ELF-1 (cell line): Measurements from ENCODE around the gene XPR1.
"Not testable (repeated sequence)": the region's sequence is repeated elsewhere in the genome, so short reads cannot be mapped to it uniquely, and the experiment has no call there.

Source experiments
- DNase-seq: peaks from one replicate; pipeline ENCODE4 v3.0.0-alpha.2; 2016; ENCODE audit warnings: low read depth, low spot score

The XPR1 gene

DNA sequence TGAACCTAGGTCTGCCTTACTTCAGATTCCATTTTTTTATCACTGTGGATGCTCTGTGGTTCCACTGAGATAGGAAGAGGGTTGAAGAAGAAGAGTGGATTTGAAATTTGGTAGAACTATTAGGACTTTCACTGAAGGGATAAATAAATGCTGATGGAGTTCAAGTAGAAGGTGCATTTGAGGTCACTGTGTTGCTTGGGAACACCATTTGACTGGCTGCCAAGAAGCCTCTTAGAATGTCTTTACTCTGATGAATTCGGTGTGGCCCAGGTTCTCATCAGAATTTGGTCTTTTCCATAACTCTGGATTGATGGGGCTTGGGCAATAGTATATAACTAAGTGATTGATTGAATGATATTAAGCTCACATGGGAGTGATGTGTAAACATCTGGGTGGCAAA lies 11.9 kb downstream of the XPR1 start:
- DNase-seq, result no peak

DNA sequence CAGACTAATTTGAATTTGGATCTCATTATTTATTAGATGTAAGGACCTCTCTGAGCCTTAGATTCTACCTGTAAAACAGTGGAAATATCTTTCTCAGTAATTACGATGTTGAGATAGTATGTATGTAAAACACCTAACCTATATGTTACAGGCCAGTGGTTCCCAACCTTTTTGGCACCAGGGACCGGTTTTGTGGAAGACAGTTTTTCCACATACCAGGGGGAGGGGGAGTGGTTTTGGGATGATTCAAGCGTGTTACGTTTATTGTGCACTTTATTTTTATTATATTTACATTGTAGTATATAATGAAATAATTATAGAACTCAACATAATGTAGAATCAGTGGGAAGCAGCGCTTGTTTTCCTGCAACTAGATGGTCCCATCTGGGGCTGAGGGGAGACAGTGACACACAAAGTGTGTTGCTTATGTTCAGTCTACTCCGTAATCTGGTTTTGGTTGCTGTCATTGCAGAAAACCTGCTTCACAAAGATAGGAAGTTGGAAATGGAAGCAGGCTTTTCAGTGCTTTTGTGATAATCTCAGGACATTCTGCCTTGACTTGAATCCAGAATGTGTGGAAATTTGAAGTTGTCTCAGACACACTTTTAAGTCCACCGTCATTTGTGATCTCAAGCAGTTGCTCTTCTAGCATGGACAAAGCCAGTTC lies 12.8 kb downstream of the XPR1 start:
- DNase-seq, result no peak

DNA sequence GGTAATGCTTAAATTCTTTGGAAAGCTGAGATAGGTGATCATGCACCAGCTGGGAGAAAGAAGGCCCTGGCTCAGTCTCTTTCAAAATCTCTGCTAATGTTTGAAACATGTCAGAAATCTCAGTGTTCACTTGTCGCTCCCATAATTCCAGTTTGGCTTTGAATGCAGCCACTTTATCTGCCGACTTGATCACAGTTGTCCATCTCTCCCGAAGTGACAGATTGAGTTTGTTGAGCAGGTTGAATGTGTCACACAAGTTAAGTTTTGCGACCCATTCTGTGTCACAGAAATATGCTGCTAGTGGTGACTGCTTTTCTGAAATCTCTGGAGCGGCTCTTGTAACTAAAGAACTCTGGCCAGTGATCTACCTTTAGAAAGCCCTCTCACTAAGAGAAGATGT lies 13.4 kb downstream of the XPR1 start:
- not testable (repeated sequence) for DNase-seq

DNA sequence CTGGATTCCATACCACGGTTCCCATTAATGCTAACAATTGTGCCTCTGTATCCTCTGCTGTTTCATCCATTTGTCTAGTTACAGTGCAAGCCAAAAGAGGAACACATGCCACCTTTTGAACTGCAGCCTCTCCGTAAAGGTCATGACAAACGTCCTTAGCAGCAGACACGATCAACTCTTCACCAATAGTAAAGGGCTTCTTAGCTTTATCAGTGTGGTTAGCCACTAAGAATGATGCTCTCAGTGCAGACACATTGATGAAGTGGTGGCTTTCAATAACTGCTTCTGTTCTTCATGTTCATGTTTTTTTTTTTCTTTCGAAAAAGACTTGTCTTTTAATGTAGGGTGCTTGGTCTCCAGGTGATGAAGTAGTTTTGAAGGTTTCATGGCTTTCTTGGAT lies 14.3 kb downstream of the XPR1 start:
- DNase-seq, result no peak

DNA sequence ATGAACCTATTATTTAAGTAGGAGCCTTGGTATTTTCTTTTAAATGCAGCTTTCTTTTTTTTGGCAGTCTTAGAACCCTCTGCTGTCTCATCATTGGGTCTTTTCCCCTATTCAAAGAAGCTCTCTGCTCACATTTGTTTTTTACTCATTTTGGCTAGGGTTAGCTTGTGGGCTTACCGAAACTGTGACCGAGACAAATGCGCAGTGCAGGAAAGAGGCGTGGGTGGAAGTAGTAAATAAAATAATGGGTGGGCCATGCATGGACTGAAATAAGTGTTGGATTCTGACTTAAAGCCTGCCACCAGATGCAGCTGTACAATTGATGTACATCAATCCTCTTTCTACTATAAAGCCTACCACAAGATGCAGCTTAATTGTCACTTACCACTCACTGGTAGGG lies 14.7 kb downstream of the XPR1 start:
- DNase-seq, result no peak

DNA sequence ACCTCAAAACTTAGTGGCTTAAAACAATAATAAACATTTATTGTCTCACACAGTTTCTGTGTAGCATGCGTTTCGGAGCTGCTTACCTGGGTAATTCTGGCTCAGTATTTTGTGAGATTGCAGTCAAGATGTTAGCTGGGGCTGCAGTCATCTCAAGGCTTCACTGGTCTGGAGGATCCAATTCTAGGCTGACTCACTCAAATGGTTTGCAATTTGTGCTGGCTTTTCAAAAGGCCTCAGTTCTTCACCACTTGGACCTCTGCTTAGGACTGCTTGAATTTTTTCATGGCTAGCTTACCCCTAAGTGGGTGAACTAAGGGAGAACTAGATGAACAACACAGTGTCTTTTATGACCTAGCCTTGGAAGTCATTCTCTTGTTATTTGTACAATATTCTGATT lies 21.0 kb downstream of the XPR1 start:
- DNase-seq, result no peak

DNA sequence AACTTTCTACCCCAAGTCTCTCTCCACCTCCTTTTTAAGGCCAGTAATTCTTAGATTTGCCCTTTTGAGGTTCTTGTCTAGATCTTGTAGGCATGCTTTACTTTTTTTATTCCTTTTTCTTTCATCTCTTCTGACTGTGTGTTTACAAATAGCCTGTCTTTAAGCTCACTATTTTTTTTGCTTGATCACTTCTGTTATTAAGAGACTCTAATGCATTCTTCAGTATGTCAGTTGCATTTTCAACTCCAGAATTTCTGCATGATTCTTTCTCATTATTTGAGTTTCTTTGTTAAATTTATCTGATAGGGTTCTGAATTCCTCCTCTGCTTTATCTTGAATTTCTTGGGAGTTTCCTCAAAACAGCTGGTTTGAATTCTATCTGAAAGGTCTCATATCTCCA lies 30.9 kb downstream of the XPR1 start:
- DNase-seq, result no peak

DNA sequence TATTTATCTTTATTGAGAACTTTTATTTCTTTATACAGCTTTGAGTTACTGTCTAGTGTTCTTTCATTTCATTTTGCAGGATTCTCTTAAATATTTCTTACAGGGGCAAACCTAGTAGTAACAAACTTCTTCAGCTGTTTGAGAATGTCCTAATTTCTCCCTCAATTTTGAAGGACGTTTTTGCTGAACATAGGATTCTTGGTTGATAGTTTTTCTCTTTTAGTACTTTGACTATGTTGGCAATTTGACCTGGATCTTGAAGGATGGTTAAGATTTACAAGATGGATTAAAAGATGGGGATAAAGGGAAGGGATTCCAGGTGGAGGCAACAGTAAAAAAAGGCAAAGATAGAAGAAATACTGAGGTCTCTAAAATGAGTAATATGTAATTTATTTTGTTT lies 38.9 kb downstream of the XPR1 start:
- no peak for DNase-seq

DNA sequence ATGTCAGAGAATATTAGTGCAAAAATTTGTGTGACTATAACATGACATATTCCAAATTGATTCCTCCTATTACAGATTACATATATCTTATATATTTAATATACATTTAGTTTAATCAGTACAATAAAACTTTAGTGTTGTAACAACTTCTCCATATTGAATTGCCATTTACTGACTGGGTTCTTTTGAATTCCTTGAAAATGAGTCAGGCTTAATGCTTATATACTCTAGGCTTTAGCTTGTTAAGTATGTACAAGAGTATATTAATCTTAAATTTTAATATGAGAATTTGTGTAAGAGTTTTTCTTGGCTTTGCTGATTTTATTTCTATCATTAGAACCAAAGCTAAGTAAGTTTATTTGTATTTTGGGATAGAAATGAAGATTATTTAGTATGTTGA lies 40.3 kb downstream of the XPR1 start:
- no peak for DNase-seq

DNA sequence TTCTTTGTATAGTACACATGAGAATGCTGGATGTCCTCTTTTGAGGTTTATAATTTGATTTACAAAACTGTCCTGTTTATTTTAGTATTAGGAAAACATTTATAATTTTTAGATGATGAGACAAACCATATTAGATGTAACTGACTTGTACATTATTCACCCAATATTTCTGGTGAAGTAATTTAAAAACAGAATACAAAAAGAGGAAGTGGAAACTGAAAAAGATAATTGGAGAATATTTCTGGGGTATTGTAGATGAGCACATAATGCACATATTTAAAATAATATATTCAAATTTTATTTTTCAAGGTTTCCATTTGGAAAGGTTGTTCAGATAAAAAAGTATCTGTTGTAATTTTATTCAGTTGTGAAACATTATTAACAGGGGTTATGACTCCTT lies 40.7 kb downstream of the XPR1 start:
- DNase-seq, result no peak

DNA sequence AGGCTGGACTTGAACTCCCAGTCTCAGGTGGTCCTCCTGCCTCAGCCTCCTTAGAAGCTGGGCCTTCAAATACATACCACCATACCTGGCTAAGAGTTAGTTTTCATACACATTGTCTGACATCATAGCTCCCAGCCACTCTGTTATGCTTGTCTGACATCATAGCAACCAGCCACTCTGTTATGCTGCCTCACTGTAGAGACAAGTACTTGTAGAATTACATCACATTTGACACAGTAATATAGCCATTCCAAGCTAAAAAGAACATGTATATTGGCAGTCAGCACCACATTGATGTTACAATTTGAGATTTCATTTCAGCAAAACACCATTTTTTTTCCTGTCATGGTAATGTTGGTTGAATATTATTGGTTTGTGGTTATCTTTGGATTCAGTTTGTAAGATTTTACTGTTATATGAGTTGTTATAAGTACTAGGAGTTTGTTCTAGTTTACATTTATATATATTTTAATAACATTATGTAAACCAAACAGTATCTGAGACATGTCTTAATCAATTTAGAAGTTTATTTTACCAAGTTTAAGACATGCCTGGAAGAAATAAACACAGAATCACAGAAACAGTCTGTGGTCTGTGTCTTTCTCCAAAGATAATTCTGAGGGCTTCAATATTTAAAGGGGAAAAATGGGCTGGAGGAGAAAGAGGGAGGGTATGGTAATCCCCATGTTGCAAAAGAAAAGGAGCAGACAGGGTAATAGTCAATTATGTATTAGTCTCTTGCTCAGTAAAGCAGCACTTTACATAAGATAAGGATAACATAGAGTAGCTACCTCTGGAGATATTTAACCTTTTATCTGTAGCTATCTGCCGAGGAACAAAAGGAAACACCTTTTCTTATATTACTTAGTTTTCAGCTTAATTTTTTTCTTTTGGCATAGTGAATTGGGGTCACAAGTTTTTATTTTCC lies 43.0 kb downstream of the XPR1 start:
- DNase-seq, result no peak

DNA sequence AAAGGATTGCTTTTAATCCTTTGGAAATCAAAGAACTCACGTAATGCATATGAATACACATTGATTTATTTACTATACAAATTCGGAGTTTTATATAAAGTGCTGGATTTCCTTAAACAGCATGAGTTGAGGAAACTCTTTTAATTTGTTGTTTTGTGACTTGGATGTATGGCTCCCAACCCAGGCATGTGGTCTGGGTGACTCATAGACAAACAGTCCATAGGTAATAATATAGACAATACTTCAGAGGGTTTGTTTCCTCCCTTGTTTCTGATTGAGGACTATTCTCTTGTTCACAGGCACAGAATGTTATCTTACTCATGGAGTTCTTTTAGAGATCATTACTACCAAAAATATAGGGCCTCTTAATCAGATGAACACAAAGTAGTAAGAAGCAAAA lies 43.8 kb downstream of the XPR1 start:
- DNase-seq, result no peak

DNA sequence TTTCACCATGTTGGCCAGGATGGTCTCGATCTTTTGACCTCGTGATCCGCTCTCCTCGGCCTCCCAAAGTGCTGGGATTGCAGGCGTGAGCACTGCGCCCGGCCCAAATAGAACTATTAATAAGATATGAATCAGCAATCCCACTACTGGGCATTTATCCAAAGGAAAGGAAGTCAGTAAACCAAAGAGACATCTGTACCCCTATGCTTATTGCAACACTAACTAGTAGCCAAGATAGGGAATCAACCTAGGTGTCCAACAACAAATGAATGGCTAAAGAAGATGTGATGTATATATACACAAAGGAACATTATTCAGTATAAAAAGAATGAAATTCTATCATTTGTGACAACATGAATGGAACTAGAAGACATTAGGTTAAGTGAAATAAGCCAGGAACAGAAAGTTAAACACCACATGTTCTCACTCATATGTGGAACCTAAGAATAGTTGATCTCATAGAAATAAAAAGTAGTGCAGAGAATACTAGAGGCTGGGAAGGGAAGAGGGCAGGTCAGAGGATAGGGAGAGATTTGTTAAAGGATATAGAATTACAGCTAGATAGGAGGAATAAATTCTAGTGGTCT lies 48.8 kb downstream of the XPR1 start:
- no peak for DNase-seq

DNA sequence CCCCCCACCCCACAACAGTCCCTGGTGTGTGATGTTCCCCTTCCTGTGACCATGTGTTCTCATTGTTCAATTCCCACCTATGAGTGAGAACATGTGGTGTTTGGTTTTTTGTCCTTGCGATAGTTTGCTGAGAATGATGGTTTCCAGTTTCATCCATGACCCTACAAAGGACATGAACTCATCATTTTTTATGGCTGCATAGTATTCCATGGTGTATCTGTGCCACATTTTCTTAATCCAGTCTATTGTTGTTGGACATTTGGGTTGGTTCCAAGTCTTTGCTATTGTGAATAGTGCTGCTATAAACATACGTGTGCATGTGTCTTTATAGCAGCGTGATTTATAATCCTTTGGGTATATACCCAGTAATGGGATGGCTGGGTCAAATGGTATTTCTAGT lies 51.3 kb downstream of the XPR1 start:
- not testable (repeated sequence) for DNase-seq

DNA sequence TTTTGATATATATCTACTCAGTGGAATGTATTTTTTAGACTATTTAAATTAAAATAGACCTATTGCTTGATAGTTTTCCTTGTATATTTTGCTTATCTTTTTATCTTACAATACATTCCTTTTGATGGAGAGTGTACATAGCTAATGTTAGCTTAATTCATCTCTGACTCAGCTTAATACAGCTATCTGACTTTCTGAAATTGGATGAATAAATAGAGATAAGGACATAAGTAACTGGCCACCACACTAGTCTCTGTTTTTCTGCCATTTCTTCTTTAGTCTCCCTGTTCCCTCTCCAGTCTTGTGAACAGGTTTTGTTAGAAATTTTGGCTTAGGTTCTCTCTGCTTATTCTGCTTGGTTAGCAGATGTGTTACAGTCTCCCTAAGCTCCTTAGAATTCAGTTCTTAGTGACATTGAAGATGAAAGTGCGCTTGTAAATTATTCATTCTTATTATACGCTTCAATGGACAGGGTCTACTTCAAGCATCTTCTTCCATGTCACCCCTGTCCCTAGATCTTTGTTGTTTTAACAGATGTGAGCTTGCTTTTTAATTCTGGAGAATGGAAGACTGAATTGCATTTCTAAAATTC lies 59.6 kb downstream of the XPR1 start:
- no peak for DNase-seq

DNA sequence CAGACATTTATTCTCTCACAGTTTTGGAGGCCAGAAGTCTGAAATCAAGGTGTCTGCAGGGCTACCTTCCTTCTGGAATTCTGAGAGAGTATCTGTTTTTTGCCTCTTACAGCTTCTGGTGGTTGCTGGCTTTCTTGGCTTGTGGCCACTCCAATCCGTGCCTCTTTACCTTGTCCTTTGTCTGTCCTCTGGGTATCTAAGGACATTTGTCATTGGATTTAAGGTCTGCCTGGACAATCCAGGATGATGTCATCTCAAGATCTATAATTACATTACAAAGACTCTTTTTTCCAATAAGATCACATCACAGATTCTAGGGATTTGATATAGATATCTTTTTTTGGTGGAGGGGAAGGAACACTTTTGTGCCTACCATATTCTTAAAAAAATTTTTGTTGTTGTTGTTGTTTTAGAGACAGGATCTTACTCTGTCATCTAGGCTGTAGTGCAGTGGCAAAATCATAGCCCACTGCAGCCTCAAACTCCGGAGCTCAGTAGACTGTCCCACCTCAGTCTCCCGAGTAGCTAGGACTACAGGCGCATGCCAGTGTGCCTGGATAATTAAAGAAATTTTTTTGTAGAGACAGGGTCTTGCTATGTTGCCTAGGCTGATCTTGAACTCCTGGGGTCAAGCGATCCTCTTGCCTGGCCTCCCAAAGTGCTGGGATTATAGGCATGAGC lies 61.9 kb downstream of the XPR1 start:
- no peak for DNase-seq

DNA sequence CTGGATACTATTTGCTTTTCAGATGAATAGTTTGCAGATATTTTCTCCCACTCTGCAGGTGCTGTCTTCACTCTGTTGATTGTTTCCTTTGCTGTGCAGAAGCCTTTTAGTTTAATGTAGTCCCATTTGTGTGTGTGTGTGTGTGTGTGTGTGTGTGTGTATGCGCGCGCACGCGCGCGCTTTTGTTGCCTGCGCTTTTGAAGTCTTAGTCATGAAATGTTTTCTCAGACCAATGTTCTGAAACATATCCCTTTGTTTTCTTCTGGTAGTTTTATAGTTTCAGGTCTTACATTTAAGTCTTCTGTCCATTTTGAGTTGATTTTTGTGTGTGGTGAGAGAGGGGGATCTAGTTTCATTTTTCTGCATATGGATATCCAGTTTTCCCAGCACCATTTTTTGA lies 63.5 kb downstream of the XPR1 start:
- no peak for DNase-seq

DNA sequence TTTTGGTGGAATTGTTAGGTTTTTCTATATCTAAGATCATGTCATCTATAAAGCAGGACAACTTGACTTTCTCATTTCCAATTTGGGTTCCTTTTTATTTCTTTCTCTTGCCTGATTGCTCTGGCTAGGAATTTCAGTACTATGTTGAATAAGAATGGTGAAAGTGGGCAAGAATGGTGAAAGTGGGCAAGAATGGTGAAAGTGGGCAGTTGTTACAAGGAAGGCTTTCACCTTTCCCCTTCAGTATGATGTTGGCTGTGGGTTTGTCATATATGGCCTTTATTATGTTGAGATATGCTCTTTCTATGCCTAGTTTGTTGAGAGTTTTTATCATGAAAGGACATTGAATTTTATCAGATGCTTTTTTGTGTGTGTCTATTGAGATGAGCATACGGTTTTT lies 64.5 kb downstream of the XPR1 start:
- DNase-seq, result no peak

DNA sequence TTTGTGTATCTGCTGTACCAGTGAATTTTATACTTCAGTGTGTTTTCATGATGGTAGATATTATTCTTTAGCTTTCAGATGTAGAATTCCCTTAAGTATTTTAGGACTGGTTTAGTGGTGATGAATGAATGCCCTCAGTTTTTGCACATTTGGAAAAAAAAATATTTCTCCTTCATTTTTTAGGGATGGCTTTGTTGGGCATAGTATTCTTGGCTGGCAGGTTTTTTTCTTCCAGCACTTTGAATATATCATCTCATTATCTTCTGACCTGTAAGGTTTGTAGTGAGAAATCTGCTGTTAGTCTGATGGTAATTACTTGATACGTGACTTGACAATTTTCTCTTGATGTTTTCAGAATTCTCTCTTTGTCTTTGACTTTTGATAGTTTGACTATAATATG lies 66.8 kb downstream of the XPR1 start:
- no peak for DNase-seq

DNA sequence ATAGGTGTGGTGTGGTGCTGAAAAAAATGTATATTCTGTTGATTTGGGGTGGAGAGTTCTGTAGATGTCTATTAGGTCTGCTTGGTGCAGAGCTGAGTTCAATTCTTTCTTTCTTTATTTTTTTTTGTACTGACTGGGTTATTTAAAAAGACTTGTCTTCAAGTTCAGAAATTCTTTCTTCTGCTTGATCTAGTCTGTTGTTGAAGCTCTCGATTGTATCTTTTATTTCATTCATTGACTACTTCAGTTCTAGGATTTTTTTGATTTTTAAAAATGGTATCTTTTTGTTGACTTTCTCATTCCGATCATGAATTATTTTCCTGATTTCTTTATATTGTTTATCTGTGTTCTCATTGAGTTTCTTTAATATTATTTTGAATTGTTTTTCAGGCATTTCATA lies 70.6 kb downstream of the XPR1 start:
- DNase-seq, result not testable (repeated sequence)

DNA sequence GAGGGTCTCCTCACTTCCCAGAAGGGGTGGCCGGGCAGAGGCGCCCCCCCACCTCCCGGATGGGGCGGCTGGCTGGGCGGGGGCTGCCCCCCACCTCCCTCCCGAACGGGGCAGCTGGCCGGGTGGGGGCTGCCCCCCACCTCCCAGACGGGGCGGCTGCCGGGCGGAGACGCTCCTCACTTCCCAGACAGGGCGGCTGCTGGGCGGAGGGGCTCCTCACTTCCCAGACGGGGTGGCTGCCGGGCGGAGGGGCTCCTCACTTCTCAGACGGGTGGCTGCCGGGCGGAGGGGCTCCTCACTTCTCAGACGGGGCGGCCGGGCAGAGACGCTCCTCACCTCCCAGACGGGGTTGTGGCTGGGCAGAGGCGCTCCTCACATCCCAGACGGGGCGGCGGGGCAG lies 78.9 kb downstream of the XPR1 start:
- not testable (repeated sequence) for DNase-seq

DNA sequence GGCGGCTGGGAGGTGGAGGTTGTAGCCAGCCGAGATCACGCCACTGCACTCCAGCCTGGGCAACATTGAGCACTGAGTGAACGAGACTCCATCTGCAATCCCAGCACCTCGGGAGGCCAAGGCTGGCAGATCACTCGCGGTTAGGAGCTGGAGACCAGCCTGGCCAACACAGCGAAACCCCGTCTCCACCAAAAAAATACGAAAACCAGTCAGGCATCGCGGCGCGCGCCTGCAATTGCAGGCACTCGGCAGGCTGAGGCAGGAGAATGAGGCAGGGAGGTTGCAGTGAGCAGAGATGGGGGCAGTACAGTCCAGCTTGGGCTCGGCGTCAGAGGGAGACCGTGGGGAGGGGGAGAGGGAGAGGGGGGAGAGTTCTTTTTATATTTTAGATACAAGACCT lies 79.4 kb downstream of the XPR1 start:
- DNase-seq, result not testable (repeated sequence)
